T-helper 2 cell treated with Interferon-gamma antibody and Interleukin-4, amounts not matched to agents 100 ng/mL and 5 ng/mL, for 36 hours (primary cell): ENCODE results near the gene ADAMTSL3. TPM values are rescaled to one million over a fixed set of nuclear protein-coding genes. Genes with fewer than 3 reads are reported as not detected.

Experiments
- intact Hi-C: fragments of 100-400 bp; cut with micrococcal nuclease; formaldehyde crosslinking; loops from one replicate; pipeline ENCODE4 v1.15.1; 2023
- total RNA-seq: library from RNA; stranded (reverse); gene quantifications from 2 replicates; pipeline ENCODE4 v1.2.3, GENCODE V29; 2022

The ADAMTSL3 gene
- total RNA-seq, 1 donor from 2014 or later, result 0.07 TPM

DNA sequence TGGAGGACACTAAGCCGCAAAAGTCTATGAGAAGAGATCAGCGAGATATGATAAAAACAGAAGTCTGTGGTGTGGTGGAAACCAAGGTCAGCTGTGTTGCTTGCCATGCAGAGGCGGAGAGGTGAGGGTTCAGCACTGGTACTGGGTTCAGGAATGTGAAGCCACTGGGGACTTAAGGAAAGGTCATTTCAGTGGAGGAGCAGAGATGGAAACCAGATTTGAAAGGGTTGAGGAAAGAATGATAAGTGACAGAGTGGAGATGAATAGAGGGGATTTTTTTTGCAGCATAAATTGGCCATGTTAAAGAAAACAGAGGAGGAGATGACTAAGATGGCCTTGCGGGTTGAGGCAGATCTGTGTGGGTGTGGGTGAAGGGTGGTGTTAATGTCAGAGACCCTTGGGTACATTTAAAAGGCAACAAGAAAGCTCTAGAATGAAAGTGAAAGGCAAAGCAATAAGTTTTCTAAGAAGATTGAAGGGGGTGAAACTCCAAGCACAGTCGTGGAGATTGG, 265.5 kb downstream of the ADAMTSL3 start:
- intact Hi-C loops, result loop anchor here (1.0 kb wide), 1 partner anchor 9 kb away; no protein-coding TSS in a partner anchor

GRCh38 chr15:83919978-83920510, 266.1 kb downstream of the ADAMTSL3 start:
- intact Hi-C loops, result loop anchor here (1.0 kb wide), 1 partner anchor 8 kb away; no protein-coding TSS in a partner anchor

GRCh38 chr15:83922649-83923294, 268.8 kb downstream of the ADAMTSL3 start:
- intact Hi-C loops, result no loop called here

DNA sequence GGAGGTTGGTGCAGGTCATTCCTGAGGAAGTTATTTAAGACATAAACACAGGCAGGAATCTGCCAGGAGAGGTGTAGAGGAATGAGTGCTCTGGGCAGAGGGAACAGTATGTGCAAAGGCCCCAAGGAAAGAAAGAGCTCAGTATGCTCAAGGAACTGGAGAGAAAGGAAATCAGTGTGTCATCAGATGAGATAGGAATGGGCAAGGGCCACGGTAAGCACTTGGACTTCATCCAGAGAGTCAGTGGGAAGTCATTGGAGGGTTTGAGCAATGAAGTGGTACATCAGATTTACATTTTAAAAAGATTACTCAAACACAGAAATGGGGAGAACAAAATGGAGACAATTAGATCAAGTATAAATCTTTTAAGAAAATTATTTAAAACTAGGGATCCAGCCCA, 272.2 kb downstream of the ADAMTSL3 start:
- intact Hi-C loops, result no loop called here

DNA sequence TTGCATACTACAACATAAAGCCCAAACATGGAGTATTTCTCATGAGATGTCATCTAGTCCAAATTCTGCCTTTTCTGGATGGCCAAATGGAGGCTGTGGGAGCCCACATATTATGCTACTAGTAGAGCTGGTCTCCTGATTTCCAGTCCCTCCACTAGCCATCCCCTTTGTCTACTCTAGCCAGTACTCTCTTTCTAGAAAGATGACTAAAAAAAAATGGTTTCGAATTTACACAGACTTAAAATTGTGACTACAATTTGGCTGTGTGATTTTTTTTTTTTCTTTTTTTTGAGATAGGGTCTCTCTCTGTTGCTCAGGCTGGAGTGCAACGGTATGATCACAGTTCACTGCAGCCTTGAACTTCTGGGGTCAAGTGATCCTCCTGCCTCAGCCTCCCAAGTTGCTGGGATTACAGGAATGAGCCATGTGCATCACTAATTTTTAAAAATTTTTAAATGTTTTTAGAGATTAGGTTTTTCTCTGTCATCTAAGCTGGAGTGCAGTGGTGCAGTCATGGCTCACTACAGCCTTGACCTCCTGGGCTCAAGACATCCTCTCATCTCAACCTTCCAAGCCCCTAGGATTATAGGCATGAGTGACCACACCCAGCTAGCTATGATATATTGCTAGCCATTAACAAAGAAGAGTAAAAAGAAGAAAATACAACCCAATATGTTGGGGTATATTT, 273.9 kb downstream of the ADAMTSL3 start:
- intact Hi-C loops, result loop anchor here (1.0 kb wide), 1 partner anchor 9 kb away; no protein-coding TSS in a partner anchor

DNA sequence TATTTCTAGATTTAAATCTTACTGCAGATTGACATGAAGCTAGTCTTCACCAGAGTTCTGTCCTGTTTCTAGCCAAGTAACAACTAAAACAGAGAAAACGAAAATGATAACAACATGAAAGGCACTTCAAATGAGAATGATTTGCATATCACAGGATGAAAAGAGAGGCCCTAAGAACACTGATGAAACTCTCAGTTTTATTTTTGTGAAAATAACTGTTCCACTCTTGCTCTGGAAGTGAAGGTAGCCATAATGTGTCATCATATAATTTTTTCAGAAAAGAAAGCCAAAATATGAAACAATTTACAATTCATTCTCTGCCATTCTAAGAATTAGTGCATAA, 274.4 kb downstream of the ADAMTSL3 start:
- intact Hi-C loops, result loop anchor here (1.0 kb wide), 1 partner anchor 9 kb away; no protein-coding TSS in a partner anchor

DNA sequence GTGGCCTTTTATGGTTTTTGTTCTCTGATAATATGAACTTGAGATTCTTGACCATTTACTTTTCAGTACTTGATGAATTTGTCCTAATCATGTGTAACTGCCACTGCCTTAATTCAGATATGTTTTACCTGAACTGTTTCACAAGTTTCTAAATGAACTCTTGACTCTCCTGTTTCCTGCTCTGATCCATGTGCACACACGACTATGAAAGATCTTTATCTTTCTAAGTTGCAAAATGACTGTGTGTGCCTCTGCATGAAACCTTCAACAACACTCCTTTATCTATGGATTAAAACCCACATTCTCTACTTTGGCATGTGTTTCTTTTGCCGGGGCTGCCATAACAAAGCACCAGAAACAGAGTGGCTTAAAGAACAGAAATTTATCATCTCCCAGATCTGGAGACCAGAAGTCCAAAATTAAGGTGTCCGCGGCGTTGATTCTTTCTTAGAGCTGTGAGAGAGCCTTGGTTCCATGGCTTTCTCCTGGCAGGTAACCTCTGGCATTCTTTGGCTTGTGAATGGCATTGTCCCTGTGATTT, 275.0 kb downstream of the ADAMTSL3 start:
- intact Hi-C loops, result loop anchor here (1.0 kb wide), 1 partner anchor 10 kb away; no protein-coding TSS in a partner anchor

DNA sequence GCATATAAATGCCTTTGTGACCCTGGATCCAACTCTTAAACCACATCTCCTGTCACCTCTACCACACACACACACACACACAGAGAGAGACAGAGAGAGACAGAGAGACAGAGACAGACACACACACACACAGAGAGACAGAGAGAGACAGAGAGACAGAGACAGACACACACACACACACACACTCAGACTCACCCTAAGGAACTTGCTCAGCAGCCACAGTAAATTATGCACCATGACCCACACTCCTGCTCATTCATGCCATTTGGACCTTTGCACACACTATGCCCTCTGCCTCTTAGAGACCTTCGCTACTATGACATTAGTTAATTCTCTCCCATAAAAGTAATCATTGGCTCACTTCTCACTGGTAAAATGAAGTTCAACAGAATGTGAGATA, 275.7 kb downstream of the ADAMTSL3 start:
- intact Hi-C loops, result no loop called here

DNA sequence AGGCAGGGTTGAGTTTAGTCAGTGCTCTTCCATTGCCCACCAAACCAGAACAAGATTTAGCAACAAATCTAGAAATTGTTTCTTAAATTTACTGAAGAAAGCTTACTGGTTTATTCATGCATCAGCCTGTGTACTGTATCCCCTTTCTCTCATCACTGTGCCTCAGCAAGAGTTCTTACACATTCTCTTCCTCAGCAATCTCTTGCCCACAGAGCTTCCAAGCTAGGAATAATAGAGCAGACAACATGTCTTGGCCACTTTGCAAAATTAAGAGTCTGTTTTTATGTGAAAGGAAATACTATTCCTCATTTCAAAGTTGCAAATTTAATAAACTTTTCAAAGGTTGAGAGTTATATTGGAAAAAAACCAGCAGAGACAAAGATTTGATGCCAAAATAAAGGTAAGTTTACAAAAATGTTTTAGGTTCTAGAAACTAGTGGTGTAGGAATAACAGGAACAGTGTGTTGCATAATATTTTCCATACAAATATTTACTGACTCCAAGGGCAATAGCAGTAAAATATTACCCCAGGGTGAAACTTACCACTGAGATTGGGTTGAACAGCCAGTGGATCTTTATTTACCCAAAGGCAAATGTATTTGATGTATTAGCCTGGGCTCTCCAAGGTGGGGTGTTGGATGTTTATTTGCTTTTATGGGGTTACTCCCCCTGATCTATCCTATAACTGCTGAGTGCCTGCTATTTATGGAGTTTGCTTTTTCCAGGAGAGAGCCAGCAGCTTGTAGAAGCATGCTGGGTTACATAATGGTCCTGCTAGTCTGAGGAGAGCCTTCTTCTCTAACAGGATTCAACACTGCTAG, 276.7 kb downstream of the ADAMTSL3 start:
- intact Hi-C loops, result no loop called here

DNA sequence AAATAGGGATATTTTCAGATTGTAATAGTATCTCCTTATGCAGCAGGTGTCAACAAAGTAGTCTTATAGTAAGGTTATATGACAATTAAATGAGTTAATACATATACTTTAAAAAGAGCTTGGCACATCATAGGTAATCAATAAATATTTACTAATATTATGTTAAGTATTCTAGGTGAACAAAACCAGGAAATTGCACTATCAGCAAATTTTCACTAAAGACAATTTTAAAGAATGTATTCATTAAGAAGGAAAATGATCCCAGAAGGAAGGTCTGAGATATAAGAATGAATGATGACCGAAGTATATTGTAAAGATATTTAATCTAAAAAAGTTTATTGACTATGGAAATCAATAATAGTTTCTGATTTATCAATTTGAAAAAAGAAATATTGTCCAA, 281.9 kb downstream of the ADAMTSL3 start:
- intact Hi-C loops, result no loop called here

GRCh38 chr15:83940136-83940535, 286.2 kb downstream of the ADAMTSL3 start:
- intact Hi-C loops, result no loop called here

DNA sequence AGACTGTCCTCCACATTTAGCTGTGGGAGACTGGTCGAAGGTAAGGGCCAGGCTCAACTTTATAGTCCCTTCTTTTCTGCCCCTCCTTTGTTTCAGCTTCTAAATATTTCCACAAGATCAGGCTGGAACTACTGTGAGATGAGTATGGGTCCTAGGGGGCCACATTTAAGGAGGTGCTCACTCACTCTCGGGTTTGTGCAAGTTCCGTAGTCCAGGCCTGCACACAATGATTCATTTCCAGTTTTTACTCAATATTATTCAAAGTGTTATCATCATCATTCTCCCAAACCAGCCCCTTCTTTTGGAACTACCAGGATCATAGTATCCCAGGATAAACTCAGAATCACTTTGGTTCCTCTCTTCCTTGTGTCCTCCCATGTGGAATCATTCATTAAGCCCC, 289.1 kb downstream of the ADAMTSL3 start:
- intact Hi-C loops, result no loop called here

DNA sequence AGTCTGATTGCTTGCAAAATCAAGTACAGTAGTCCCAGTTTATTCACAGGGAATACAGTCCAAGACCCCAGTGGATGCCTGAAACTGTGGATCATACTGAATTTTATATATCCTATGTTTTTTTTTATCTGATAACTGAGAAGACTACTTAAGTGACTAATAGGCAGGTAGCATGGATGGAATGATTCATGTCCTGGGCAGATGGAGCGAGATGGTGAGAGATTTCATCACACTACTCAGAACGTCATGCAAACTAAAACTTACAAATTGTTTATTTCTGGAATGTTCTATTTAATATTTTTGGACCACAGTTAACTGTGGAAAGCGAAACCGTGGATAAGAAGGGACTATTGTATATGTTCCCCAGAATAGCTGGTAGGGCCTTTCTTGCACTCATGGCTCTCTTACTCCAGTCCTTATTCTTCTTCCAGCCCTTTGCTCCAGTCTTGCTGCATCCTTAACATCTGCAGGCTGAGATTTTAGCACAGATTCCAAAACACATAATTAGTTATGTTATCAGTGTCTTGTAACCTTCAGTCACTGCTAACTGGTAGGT, 290.0 kb downstream of the ADAMTSL3 start:
- intact Hi-C loops, result no loop called here

GRCh38 chr15:83947156-83947555, 293.2 kb downstream of the ADAMTSL3 start:
- intact Hi-C loops, result no loop called here

DNA sequence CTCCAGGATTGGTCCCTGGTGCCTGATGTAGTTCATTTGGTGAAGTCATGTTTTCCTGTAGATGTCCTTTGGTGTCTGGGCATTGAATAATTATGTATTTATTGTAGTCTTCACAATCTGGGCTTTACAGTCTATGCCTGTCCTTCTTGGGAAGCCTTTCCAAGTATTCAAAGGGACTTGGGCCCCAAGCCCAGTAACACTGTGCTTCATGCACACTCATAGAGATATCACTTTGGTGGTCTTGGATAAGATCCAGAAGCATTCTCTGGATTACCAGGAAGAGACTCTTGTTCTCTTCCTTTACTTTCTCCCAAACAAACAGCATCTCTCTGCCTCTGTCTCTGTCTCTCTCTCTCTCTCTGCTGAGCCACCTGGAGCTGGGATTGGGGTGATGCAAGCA, 300.6 kb downstream of the ADAMTSL3 start:
- intact Hi-C loops, result no loop called here

GRCh38 chr15:83955806-83956265, 301.9 kb downstream of the ADAMTSL3 start:
- intact Hi-C loops, result no loop called here

DNA sequence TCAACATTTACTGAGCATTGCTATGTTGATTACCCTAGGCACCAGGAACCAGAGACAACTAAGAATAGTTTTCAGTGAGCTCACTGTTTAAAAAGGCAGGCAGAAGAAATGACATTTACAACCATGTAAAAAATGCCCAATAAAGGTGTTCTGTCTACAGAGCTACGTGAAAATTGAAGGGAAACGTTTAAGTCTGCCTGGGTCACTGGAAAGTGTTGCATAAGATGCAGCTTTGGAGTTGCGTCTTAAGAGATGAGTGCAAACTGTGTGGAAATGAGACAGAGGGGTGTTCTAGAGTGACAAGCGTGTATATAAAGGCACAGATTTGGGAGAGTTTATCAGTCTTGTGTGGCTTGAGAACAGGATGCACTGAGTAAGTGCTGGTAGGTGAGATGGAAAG, 303.0 kb downstream of the ADAMTSL3 start:
- intact Hi-C loops, result no loop called here

- intact Hi-C loops, result no loop called here
Measured at GRCh38 chr15:83959477-83959876, 305.6 kb downstream of the ADAMTSL3 start.

DNA sequence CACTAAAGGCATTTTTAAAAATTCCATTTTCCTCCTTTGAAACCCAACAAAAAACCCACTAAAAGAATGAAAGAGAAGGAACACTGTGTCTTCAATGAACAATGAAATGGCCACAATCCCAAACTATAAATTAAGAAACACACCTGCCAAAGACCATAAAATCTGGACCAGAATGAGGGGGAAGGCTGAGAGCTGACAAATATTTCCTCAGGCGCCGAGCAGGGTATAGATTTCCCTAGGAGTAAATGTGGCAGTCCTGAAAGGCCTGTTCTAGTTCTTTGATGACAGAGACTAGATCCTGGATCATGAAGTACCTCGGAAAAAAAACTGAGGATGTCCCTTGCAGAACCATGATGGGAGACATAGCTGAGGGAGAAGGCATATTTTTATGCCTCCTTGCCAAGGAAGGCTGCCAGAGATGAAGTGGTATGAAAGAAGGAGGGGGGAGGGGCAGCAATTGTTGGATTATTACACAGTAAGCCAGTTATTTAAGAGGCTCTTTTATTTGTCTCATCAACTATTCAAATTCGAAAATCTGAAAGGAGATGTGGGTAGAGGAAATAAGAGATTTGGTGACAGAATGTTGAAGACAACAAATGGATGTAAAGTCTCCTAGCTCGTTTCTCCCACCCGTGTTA, 306.4 kb downstream of the ADAMTSL3 start:
- intact Hi-C loops, result no loop called here

GRCh38 chr15:83961311-83961710, 307.4 kb downstream of the ADAMTSL3 start:
- intact Hi-C loops, result no loop called here
